GM21717 (cell line): ENCODE data around the gene RNF213.
"Not testable (repeated sequence)": the region's sequence is repeated elsewhere in the genome, so short reads cannot be mapped to it uniquely, and the experiment has no call there.

Experiments
- ATAC-seq: cut with Tn5 transposase; IDR thresholded peaks from one replicate; pipeline ENCODE4 v1.9.1; 2021; ENCODE audit warnings: mild to moderate bottlenecking, moderate library complexity; ENCODE audit not compliant: unreplicated experiment

The RNF213 gene

GRCh38 chr17:80248894-80249710, 11.6 kb upstream of the RNF213 start:
- ATAC-seq = no peak

DNA sequence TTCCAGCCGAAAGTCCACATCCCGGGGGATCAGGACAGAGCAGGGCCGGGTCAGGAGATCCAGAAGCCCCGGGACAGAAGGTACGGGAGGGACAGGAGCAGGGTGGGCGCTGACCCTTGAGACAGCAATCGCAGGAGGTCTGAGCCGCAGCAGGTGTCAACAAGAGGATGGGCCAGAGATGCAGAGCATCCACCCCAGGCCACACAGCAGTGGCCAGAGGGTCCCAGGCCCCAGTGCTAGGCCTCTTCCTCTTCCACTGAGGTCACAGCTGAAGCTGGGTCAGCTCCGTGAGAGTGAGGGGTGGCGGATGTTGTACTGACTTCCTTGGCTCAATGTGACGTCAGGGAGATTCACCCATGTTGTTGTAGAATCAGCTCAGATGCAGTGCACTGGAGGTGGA, 8.7 kb upstream of the RNF213 start:
- ATAC-seq = no peak

- no peak for ATAC-seq
Observed at GRCh38 chr17:80252871-80253270, 7.8 kb upstream of the RNF213 start.

GRCh38 chr17:80253631-80254395, 6.8 kb upstream of the RNF213 start:
- ATAC-seq = no peak

- peak; percentile 46 for ATAC-seq
Observed at GRCh38 chr17:80254396-80255251, 6.0 kb upstream of the RNF213 start.

- no peak for ATAC-seq
Observed at GRCh38 chr17:80256034-80256350, 4.7 kb upstream of the RNF213 start.

DNA sequence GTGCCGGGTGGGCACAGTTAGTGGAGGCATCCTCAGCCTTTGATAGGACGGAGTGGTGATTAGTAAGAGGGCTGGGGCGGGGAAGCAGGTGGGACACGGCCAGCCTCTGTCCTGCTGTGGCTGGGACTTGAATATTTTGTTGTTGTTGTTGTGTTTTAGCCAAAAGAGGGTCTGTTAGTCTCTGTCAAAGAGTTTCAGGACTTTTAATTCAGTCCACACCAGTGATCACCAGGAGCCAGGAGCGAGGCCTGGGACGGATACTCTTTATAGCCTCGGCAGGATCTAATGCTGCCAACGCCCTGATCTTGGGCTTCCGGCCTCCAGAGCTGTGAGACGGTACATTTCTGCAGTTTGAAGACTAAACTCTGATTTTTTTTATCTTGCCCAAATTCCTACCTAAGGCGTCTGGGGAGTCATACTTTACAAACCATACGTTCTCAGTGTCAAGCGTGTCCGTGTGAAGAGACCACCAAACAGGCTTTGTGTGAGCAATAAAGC, 2.9 kb upstream of the RNF213 start:
- ATAC-seq = no peak

GRCh38 chr17:80258296-80258695, 2.4 kb upstream of the RNF213 start:
- not testable (repeated sequence) for ATAC-seq

- ATAC-seq = no peak
Observed at GRCh38 chr17:80259457-80260068, 1.1 kb upstream of the RNF213 start.

GRCh38 chr17:80260069-80260535, 550 bp upstream of the RNF213 start:
- no peak for ATAC-seq

GRCh38 chr17:80261159-80261894, 675 bp downstream of the RNF213 start:
- ATAC-seq = no peak

- ATAC-seq = no peak
Observed at GRCh38 chr17:80261895-80262279, 1.2 kb downstream of the RNF213 start.

DNA sequence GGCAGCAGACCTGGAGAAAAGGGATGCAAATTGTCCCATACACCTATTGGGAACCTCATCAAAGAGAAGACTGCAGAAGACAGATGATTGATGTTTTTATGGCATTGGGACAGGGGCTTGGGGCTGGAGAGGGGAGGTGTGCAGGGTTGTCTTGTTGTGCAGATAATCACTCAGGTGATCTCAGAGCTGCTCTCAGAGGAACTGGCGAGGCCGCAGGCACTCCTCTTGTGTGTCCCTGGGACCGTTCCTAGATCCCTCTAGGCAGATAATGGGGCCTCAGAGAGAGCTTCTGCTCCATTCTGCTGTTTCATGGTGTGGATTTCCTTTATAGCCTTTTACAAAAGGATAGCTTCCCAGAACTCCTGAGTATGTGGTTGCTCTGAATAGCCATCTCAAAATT, 1.6 kb downstream of the RNF213 start:
- ATAC-seq = no peak

DNA sequence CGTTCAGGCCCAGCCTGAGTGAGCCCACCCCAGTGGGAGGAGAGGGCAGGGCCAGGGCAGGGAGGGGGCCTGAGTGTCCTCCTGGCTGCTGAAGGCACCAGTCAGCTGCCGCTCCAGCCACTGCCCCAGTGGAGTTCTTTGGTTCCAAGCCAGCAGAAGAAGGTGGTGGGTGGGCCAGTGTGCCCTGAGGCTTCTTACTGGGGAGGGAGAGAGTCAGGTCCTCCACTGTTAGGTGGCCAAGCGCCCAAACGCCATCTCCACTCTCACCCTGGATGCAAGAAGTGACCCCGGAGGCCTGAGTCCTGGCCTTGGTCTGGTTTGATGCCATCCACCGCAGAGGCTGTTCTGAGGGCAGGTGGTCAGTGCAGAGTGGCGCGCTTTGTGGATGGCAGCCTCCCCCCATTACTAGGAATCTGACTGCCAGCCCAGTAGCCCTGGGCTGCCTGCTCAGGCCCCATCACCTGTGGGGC, 2.2 kb downstream of the RNF213 start:
- ATAC-seq = no peak

DNA sequence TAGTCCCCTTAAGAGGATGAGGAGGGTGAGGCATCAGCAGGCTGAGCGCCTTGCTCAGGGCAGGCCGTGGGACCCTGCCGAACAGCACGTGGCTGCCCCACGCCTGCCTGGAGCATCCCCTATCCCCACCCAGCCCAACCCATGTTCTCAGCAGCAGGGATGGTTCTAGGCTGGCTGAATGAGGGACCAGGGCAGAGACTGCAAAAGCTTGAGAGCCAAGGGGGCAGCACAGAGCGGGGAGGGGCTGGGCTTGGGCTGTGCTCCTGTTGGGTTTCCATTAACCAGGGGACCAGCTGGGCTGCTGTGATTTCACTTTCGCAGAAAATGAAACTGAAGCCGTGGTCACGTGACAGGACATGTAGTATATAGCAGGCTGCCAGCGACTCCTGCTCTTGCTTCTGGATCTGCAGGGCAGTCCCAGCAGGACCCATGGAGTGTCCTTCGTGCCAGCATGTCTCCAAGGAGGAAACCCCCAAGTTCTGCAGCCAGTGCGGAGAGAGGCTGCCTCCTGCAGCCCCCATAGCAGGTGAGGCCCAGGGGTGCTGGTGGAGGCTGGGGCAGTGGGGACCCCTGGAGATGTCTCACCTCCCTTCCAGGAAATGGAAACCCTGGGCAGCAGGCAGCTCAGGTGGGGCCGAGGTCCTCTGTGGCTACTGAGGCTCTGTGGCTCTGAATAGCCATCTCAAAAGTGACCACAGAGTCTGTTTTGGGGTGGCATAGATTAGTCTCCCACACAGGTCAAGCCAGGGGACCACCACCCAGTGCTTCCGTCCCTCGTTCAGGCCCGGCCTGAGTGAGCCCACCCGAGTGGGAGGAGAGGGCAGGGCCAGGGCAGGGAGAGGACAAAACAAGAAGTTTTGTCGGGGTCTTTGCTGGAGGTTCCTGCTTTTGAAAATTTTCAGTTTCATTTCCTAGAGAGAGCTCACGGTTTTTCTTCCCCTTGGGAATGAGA, 2.9 kb downstream of the RNF213 start:
- ATAC-seq = peak; percentile 36

DNA sequence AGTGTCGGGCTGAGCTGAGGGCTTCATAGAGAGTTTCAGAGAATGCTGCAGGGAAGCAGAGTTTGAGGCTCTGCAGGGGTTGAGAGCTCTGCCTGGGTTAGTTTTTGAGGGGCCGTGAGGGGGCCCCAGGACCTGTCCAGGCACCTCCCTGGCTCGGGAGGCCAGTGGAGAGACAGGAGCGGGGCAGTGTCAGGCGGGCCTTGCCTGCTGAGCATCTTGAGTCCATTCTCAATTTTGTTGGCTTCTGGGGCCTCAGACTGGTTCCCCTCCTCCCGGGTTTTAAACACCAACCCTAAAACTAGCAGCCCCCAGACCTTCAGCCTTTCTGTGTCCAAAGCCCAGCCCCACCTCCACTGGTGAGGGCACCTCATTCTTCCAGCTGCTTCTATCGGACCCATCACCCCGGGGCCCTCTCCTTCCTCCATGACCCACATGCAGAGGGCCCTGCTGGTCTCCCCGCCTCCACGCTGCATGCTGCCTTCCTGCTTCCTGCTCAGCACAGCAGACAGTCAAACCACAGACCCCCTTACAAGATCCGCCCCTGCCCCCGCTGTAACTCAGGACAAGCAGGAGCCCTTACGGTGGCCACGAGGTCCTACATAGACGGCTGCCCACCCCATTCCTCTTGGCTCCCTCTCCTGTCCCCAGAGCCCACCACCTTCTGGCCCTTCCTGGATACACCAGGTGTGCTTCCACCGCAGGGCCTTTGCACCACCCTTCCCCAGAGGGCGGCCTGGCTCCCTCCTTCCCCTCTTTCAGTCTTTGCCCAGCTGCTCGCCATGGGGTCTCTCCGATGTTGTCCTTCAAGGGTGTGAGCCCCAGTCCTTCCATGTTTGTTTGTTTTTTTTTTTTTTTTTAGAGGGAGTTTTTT, 3.8 kb downstream of the RNF213 start:
- no peak for ATAC-seq

DNA sequence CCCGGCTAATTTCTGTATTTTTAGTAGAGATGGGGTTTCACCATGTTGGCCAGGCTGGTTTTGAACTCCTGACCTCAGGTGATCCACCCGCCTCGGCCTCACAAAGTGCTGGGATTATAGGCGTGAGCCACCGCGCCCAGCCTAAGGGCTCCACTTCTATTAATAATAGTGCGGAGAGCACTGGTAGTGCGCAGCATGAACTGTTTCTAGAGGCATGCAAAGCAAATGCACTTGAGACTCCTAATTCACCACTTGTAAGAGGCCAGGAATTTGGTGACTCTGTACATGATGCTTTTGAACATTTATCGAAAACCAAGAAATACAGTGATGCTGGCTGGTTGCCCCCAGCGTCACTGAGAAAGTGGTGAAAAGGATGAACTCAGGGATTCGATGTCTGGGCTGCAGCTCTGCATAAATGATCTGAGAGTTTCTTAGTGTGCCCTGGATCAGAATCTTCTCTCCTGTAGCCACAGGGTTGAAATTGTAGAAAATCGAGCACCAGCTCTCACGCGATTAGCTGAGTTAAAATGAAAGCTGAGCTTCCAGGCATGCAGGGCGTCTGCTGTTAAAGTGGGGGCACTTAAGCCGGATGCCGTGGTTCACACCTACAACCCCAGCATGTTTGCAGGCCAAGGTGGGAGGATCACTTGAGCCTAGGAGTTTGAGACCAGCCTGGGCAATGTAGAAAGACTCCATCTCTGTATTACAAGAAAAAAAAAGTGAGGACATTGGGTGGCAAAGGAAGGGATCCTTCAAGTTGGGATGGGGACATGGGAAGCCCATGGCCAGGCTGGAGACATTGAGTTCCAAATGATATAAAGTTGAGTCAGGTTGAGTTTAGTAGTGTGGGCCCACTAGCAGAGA, 4.8 kb downstream of the RNF213 start:
- no peak for ATAC-seq
